K562 (cell line): ENCODE results near the gene MTHFSD. TPM values are rescaled to one million over a fixed set of nuclear protein-coding genes. Genes with fewer than 3 reads are reported as not detected.
A peak's percentile ranks its signal among the peaks of the same experiment; 100 is the strongest.

ENCODE experiments used
- COPS2 ChIP-seq: fragments of 450-650 bp; conservative IDR thresholded peaks from 2 replicates; pipeline ENCODE4 v1.6.1; 2016; ENCODE audit warnings: mild to moderate bottlenecking, moderate library complexity
- E2F5 ChIP-seq: sonication (generic); formaldehyde crosslinking; IDR thresholded peaks from 2 replicates; pipeline ENCODE4 v1.8.0; 2022; ENCODE audit warnings: mild to moderate bottlenecking, missing genetic modification reagents
- E2F8 ChIP-seq: fragments of 450-650 bp; IDR thresholded peaks from 2 replicates; pipeline ENCODE4 v1.7.1; 2018; ENCODE audit warnings: mild to moderate bottlenecking, low read depth; ENCODE audit not compliant: partially characterized antibody
- ERF ChIP-seq: fragments of 450-650 bp; formaldehyde crosslinking; IDR thresholded peaks from 2 replicates; pipeline ENCODE4 v1.4.0; 2020; ENCODE audit warnings: mild to moderate bottlenecking, mixed read lengths
- ETV5 ChIP-seq: sonication (generic); formaldehyde crosslinking; IDR thresholded peaks from 2 replicates; pipeline ENCODE4 v1.4.0; 2020; ENCODE audit warnings: low read depth, mild to moderate bottlenecking, missing genetic modification reagents
- FOXK1 ChIP-seq: sonication (generic); formaldehyde crosslinking; IDR thresholded peaks from 2 replicates; pipeline ENCODE4 v1.8.0; 2022; ENCODE audit warnings: missing genetic modification reagents, mild to moderate bottlenecking, borderline replicate concordance
- JUNB ChIP-seq: fragments of 450-650 bp; formaldehyde crosslinking; conservative IDR thresholded peaks from 2 replicates; pipeline ENCODE4 v1.4.0; 2020; ENCODE audit warnings: mild to moderate bottlenecking
- MCM7 ChIP-seq, 2 experiments: fragments of 450-650 bp; IDR thresholded peaks; 2 replicates each; pipeline ENCODE4 v1.6.1; 2016 to 2018
- NCOR1 ChIP-seq: fragments of 450-650 bp; IDR thresholded peaks from 2 replicates; pipeline ENCODE4 v1.6.1; 2016; ENCODE audit warnings: mild to moderate bottlenecking, moderate library complexity
- PRPF4 ChIP-seq: fragments of 200-400 bp; formaldehyde crosslinking; IDR thresholded peaks from one replicate; pipeline ENCODE4 v1.6.1; 2017; ENCODE audit warnings: low read length, low read depth, mild to moderate bottlenecking; ENCODE audit not compliant: insufficient read depth, poor library complexity, severe bottlenecking
- PYGO2 ChIP-seq: fragments of 450-650 bp; IDR thresholded peaks from 2 replicates; pipeline ENCODE4 v1.6.1; 2016; ENCODE audit warnings: mild to moderate bottlenecking, missing genetic modification characterization, moderate library complexity, missing compliant biosample characterization
- TAF7 ChIP-seq: fragments of 450-650 bp; IDR thresholded peaks from 2 replicates; pipeline ENCODE4 v1.6.1; 2016; ENCODE audit warnings: missing genetic modification characterization, missing compliant biosample characterization
- TFAP4 ChIP-seq: sonication (generic); formaldehyde crosslinking; IDR thresholded peaks from 2 replicates; pipeline ENCODE4 v1.8.0; 2022; ENCODE audit warnings: missing genetic modification reagents, mild to moderate bottlenecking, moderate library complexity, borderline replicate concordance
- ZNF140 ChIP-seq: fragments of 250-450 bp; sonication (Bioruptor Pico); IDR thresholded peaks from 2 replicates; pipeline ENCODE4 v1.8.0; 2021; ENCODE audit warnings: moderate library complexity, mild to moderate bottlenecking, inconsistent platforms
- ZNF165 ChIP-seq: fragments of 250-450 bp; sonication (Bioruptor Pico); IDR thresholded peaks from 2 replicates; pipeline ENCODE4 v1.4.0; 2020; ENCODE audit warnings: borderline replicate concordance
- ZNF239 ChIP-seq: fragments of 250-450 bp; sonication (Bioruptor Pico); IDR thresholded peaks from 2 replicates; pipeline ENCODE4 v1.4.0; 2020; ENCODE audit warnings: mild to moderate bottlenecking
- ZNF778 ChIP-seq: fragments of 450-650 bp; formaldehyde crosslinking; IDR thresholded peaks from 2 replicates; pipeline ENCODE4 v1.4.0; 2020; ENCODE audit warnings: mild to moderate bottlenecking, moderate library complexity
- polyA plus RNA-seq, 8 experiments: library from polyadenylated mRNA; depleted of rRNA in 4 of 8; stranded (reverse) in 5 of 8; unstranded in 3 of 8; fragments of >200 nt; fragmentation: Nextera tagmentation in 2 of 8; fragmentation: Illumina TruSeq in 1 of 8; extraction: Ambion mirVana in 2 of 8; extraction: Trizol in 1 of 8; gene quantifications; 2 replicates each; pipeline versions ENCODE4 v1.2.1 to v1.2.3, GENCODE V29; 2011 to 2014; ENCODE audit warnings: inconsistent platforms in 1 of 8, missing spikeins in 1 of 8
- total RNA-seq, 7 experiments: library from RNA; depleted of rRNA in 6 of 7; stranded (reverse); fragments of >200 nt in 6 of 7; fragmentation: Illumina TruSeq in 2 of 7; extraction: Trizol in 2 of 7; gene quantifications; 2 replicates each; pipeline versions ENCODE4 v1.2.1 to v1.2.3, GENCODE V29; 2011 to 2021; ENCODE audit warnings: low replicate concordance in 1 of 7
- TF ChIP-seq, protein P1 (sequence below), 3 experiments: IDR thresholded peaks in 2 of 3; conservative IDR thresholded peaks in 1 of 3; 2 replicates each; pipeline ENCODE4 v1.5.1; 2011 to 2012; ENCODE audit warnings: low read length in 3 of 3, mild to moderate bottlenecking in 3 of 3, control low read depth in 2 of 3, improper control_type of control experiment in 1 of 3, inconsistent platforms in 1 of 3, low read depth in 1 of 3, mixed read lengths in 1 of 3, moderate library complexity in 1 of 3; ENCODE audit not compliant: insufficient read depth in 2 of 3
- TF ChIP-seq, protein P2 (sequence below): sonication (generic); formaldehyde crosslinking; IDR thresholded peaks from 2 replicates; pipeline ENCODE4 v1.9.0; 2022; ENCODE audit warnings: mild to moderate bottlenecking, missing genetic modification reagents
- TF ChIP-seq, protein P3 (sequence below): fragments of 250-450 bp; sonication (Bioruptor Pico); IDR thresholded peaks from 2 replicates; pipeline ENCODE4 v1.8.0; 2022; ENCODE audit warnings: moderate library complexity, mild to moderate bottlenecking, inconsistent platforms

MTHFSD gene
- total and polyA plus RNA-seq, 9 of the 15 experiments (the other 6 are each of a cell fraction or from before 2014, with no cell fraction given) = 3.2 to 20.2 (median 12.0) TPM

DNA sequence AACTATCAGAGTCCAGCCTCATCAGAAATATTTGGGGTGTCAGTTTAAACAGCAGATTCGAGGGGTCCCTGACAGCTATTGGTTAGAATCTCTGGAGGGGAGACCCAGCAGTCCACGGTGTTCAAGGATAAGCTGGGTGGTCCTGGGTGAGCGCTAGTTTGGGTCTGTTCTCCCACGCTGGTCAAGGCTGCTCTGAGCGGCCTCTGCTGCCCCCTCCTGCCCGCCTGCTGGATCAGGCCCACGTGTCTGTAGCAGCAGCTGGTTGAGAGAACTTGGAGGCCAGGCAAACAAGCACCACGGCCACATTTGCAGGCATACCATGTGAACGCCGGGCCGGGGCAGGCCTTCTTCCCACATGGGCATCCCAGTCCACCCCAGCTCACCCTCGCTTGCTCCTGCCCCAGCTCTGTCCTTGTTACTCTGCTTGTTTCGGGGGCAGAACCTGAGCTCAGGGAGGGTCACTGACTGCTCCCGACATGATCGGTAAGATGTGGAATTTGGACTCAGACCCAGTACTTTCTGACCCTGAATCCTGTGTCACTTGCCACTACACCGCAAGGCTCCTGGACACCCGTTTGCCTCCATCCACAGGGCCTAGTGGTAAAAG lies 37.3 kb downstream of the MTHFSD start (continued):
- no peak for TF ChIP-seq ZNF140
- no peak for TF ChIP-seq ERF (CRISPR knock-in tag)
- no peak for TF ChIP-seq ZNF165
- no peak for TF ChIP-seq FOXK1 (CRISPR knock-in tag)
- no peak for TF ChIP-seq PRPF4
- peak; percentile 73 for TF ChIP-seq TFAP4 (CRISPR knock-in tag)
- TF ChIP-seq ETV5 (CRISPR knock-in tag) = no peak
- no peak for TF ChIP-seq NCOR1
- TF ChIP-seq, protein P1, sequence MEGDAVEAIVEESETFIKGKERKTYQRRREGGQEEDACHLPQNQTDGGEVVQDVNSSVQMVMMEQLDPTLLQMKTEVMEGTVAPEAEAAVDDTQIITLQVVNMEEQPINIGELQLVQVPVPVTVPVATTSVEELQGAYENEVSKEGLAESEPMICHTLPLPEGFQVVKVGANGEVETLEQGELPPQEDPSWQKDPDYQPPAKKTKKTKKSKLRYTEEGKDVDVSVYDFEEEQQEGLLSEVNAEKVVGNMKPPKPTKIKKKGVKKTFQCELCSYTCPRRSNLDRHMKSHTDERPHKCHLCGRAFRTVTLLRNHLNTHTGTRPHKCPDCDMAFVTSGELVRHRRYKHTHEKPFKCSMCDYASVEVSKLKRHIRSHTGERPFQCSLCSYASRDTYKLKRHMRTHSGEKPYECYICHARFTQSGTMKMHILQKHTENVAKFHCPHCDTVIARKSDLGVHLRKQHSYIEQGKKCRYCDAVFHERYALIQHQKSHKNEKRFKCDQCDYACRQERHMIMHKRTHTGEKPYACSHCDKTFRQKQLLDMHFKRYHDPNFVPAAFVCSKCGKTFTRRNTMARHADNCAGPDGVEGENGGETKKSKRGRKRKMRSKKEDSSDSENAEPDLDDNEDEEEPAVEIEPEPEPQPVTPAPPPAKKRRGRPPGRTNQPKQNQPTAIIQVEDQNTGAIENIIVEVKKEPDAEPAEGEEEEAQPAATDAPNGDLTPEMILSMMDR (IDR thresholded peaks at IDR 0.05 in 2 of 3, conservative IDR thresholded peaks at IDR 0.05 in 1 of 3; ENCODE audit: insufficient read depth in 2 of 3, low read depth in 1 of 3, low read length in 3 of 3) = peak; percentile 79 to 82 (median 79)
- no peak for TF ChIP-seq TAF7 (tag)
- no peak for TF ChIP-seq MCM7 (IDR thresholded peaks at IDR 0.05)
- TF ChIP-seq ZNF239 (CRISPR knock-in tag) = no peak
- no peak for TF ChIP-seq PYGO2 (tag)
- TF ChIP-seq, protein P2, sequence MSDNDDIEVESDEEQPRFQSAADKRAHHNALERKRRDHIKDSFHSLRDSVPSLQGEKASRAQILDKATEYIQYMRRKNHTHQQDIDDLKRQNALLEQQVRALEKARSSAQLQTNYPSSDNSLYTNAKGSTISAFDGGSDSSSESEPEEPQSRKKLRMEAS (CRISPR knock-in tag) = peak; percentile 39; the same call in 1 of the 2 replicates
- TF ChIP-seq E2F5 = no peak
- TF ChIP-seq E2F8 = no peak
- no peak for TF ChIP-seq ZNF778 (CRISPR knock-in tag)
- TF ChIP-seq JUNB (CRISPR knock-in tag) = no peak
- no peak for TF ChIP-seq COPS2
- TF ChIP-seq, protein P3, sequence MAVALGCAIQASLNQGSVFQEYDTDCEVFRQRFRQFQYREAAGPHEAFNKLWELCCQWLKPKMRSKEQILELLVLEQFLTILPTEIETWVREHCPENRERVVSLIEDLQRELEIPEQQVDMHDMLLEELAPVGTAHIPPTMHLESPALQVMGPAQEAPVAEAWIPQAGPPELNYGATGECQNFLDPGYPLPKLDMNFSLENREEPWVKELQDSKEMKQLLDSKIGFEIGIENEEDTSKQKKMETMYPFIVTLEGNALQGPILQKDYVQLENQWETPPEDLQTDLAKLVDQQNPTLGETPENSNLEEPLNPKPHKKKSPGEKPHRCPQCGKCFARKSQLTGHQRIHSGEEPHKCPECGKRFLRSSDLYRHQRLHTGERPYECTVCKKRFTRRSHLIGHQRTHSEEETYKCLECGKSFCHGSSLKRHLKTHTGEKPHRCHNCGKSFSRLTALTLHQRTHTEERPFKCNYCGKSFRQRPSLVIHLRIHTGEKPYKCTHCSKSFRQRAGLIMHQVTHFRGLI (CRISPR knock-in tag) = no peak
